ENCODE measurements around the gene SRPRB.
"Not testable (repeated sequence)": the region's sequence is repeated elsewhere in the genome, so short reads cannot be mapped to it uniquely, and the experiment has no call there.

Gene SRPRB

DNA sequence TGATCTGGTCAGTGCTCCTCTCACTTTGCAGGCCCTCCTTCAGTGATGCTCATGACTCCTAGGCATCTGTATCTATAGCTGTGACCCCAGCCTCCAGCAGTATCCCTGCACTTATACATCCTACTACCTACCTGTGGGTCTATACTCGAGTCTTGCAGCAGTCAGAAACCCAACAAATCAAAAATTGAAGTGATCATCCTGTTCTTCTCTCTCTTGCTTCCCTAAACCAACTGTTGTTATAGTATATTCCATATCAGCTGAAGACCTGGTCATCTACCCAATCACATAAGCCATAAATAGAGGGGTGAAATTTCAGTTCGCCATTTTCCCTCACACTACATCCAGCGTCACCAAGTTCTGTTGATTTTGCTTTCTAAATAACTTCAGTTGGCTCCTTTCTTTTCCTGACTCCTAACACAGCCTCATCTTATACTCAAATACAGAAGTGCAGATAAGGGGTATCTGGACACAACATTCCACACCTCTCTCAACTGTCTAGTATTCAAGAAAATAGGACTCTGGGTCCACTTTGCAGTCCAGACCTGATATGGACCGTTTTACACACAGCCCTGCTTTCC, 25.9 kb upstream of the SRPRB start:
- DNase-seq: no peak

- DNase-seq: not testable (repeated sequence)
Measured at GRCh38 chr3:133780756-133781155, 24.9 kb upstream of the SRPRB start.

GRCh38 chr3:133781570-133781969, 24.0 kb upstream of the SRPRB start:
- DNase-seq: no peak

- DNase-seq: no peak
Measured at GRCh38 chr3:133782454-133782853, 23.2 kb upstream of the SRPRB start.

DNA sequence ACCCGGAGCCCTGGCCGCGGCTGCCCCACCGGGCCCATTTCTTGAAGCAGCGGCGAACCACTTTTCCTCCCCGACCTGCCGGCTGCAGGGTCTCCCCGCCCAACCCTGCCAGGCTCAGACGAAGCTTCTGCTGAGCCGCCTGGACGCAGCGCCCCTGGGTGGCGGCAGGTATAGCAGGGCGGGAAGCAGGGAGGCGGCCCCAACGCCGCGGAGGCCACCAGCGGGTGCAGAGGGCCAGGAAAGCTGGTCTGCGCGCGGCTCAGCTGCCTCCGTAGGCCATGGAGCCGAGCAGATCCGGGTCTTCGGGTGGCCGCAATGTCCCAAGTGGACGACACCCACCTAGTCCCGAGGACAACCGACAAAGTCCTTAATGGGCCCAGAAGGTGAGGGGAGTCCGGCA, 21.9 kb upstream of the SRPRB start:
- DNase-seq: no peak

GRCh38 chr3:133788024-133788423, 17.6 kb upstream of the SRPRB start:
- no peak for DNase-seq

DNA sequence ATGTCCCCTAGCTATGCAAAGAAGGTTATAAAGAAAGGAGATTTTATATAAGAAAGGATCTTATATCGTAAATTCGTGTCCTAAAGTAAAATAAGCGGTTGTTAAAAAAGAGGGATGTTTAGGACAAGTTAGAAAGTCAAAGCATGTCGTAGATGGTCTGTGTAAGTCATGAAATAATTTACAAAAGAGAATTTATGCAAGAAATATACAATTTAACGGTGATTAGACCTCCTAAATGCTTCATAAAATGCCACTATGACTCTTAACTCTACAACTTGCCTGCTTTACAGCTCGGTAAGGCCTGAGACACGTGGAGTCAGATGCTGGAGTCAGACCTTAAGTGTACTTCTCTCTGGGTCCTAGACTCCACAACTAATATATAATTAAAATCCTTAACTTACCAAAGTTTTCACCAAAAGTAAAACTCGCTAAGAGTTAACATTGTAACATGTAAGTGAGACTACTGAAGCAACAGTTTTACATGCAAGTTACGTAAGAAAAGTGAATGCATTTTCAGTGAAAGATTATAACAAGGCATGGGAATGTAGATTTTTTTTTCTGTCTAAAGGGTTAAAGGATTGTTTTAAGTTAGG, 13.3 kb upstream of the SRPRB start:
- no peak for DNase-seq

- DNase-seq: no peak
Measured at GRCh38 chr3:133797396-133798105, 8.1 kb upstream of the SRPRB start.

DNA sequence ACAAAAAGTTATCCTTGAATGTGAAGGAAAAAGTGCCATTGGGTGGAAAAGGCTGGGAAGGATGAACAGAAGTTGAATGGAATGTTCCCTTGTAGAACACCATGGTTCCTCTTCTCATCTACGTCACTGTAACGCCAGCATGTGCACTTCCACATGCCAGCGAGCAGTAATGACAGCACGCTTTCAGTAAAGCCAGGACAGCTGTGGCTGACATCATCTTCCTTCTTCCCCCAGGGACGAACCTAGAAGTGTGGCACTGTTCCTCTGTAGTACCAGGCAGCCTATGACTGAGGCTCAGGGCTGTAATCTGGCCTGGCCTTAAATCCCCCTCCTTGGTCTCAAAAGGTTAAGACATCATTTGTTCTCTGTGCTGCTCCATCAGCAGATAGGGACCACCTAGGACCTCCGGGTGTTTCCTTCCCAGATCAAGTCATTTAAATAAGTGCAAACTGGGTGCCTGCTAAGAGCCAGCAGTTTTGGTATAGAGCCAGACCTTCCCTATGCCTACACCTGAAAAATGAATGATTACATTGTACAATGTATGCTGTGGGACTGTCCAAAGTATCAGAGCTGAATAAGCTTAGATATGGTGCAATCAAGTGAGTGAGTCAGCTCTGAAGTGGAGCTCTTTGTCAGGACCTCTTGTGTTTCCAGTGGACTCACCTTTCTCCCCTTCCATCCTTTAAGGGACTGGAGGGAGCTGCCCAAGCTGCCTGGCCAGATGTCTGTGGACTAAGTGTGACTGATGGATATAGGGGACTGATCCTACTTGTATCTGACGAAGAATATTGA, 5.6 kb upstream of the SRPRB start:
- DNase-seq: no peak

DNA sequence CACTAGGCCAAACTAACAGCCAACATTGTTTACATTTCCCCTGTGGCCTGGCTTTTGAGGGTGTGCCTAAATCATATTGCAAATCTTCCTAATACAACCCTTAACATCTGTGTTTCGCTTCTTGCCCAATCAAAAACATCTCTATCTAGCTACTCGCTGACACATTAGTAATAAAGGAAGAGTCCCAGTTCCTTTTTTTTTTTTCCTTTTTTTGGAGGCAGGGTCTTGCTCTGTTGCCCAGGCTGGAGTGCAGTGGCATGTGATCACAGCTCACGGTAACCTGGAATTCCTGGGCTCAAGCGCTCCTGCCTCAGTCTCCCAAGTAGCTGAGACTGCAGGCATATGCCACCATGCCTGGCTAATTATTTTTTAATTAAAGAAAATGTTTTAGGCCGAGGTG, 2.1 kb upstream of the SRPRB start:
- no peak for DNase-seq

DNA sequence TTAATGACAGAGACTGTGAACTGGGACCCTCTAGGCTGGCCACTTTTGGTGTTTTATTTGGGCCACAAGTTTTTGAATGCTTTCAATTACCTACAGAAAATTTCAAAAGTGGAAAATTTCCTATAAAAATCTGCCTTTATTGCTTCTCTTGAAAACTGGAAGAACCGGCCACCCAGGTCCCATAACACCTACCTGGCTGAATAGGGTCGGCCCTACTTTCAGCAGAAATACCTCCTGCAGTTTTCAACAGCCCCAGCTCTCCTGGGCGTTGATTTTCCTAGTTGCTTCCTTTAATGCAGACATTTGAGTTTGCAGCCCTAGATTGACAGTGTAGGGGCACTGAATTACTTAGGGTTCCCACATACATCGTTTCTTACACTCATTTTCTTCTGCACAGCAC, 719 bp upstream of the SRPRB start:
- no peak for DNase-seq

DNA sequence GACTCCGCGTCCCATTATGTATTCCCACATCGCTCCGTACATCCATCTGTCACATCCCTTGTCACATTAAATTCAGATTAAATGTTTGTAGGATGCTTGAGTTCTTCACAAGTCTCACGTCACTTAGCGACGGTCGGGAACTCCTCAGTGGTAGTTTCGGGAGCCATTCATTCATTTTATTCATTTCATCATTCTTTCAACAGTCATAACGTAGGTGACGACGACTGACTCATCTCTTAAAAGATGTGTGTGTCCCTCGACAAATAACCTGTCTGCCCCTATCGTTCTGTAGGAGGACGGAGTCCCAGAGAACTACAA, 272 bp upstream of the SRPRB start:
- no peak for DNase-seq

DNA sequence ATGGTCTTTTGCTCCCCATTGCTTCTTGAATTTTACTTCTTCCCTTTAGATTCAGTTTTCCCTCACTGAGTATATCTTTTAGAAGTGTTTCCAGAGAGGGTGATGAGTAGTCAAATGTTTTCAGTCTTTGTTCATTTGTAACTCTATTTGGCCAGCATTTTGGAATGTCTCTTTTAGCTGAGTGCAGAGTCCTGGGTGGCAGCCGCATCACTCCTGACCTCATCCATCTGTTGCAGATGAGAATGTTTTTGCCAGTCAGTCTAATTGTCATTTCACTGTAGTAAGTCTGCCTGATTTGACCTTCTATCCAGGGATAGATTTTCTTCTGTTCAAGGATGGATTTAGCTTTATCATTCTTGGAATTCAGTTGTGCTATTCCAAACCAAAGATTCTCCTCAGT, 7.3 kb downstream of the SRPRB start:
- DNase-seq: no peak

DNA sequence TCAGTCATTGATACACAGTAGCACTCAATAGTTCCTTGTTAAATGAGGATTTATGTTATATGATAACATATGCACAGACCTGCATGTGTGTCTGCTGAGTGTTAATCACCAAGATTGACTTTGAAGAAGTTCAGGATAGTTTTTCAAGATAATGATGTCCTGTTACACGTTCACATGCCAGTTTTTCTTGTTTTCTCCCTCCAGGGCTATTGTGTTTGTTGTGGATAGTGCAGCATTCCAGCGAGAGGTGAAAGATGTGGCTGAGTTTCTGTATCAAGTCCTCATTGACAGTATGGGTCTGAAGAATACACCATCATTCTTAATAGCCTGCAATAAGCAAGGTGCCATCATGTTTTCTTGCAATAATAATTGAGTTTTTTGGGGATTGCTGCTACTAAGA, 9.8 kb downstream of the SRPRB start:
- DNase-seq: no peak

- DNase-seq: no peak
Measured at GRCh38 chr3:133820129-133820528, 14.5 kb downstream of the SRPRB start.

DNA sequence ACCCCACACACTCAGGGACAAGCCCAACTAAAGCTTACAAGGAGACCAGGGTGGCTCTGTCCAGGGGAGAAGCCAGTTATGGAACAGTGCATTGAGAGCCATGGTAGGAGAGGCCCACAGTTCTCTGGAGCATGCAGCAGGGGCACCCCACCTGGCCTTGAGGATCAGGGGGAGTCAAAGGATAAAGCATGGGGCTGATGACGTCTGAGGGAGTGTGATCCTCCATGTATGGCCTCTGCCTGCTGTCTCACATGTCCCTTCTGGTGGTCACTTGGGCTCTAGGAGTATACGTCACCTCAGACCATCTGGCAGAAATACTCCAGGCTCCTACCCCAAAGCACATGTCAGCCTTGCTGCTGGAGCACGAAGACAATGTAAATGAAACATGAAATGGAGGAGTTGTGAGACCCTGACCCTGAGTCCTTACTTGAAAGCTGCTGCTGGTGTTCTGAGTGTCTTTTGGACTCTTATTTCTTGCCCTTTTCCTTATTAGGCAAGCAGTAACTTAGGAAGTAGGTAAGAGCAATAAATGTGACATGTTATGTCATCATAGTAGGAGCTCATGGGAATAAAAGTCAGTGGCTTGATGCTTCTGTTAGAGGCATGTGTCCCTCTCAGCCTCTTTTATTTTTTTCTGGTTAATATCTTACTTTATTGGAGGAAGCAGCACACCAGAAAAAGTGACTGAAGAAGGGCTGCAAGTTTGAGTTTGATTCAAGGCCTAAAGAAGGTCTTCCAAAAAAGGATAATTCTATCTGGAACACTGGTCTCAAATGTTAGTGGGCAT, 15.5 kb downstream of the SRPRB start:
- DNase-seq: no peak

DNA sequence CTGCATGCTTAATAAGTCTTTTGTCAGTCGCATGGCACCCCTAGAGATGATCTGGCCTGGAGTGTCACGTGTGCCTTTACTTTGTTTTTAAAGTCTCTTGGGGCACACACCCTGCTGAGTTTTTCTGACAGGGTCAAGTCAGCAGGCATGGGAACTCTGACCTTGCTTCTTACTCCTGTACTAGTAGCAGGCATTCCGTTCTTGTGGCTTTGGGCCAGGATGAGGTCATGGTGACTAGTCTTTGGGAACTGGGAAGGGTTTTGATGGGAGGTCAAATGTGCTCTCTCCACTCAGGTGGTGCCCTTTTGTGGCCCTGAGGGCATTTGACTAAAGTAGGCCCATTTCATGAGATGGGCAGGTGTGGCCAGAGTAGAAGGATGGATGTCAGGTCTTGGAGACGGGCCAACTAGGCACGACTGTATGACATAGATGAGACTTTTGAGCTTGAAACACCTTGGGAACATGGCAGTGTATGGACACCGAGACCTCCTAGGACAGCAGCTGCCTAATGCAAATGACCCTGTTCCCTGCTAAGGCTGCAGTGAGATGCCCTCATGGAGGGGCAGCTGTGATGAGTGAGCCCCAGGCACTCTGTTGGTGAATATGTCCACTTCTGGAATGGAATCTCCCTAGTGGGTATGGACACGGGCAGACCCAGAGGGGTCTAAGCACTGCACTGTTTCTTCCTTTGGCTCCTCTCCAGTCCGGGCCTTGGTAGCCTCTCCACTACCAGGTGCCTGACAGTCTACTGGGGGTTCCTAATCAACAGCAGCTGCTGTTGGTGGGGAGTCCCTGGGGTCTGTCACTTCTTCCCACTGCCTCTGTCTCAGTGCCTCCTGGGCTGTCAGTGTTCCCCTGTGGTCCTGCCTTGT, 16.4 kb downstream of the SRPRB start:
- DNase-seq: no peak

GRCh38 chr3:133824961-133825485, 19.4 kb downstream of the SRPRB start:
- DNase-seq: no peak

- DNase-seq: no peak
Measured at GRCh38 chr3:133825969-133826727, 20.5 kb downstream of the SRPRB start.

DNA sequence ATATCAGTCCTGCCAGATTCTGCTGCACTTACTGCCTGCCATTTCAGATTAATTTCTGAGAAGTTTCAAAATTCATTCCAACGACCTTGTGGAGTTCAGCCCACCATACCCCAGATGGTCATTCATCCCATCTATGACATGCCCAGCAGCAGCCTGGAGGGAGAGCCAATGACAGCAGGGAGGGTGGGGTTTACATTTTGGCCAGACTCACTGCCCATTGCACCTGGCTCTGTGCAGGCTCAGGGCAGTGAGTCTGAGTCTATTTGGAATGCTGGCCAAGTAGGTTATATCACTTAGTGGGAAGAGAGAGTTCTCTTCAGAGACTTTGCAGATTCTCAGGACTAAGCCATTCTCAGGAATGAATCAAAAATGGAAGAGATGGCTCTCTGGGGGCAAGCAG, 21.5 kb downstream of the SRPRB start:
- no peak for DNase-seq

GRCh38 chr3:133827684-133828083, 22.1 kb downstream of the SRPRB start:
- DNase-seq: no peak
